Skin epidermis (tissue), 12 donors: ENCODE data around the gene POLRMT.
"Not testable (repeated sequence)": the region's sequence is repeated elsewhere in the genome, so short reads cannot be mapped to it uniquely, and the experiment has no call there.

Experiments
- H3K27ac ChIP-seq, 21 experiments: fragments of 200-600 bp; sonication (generic) in 11 of 21; one replicate each; pipeline ENCODE4 v1.5.0; 2020; ENCODE audit warnings: mild to moderate bottlenecking in 3 of 21, inconsistent platforms in 2 of 21, moderate library complexity in 2 of 21
- H3K4me3 ChIP-seq, 7 experiments: fragments of 200-600 bp; sonication (generic) in 2 of 7; one replicate each; pipeline ENCODE4 v1.5.0; 2020; ENCODE audit warnings: inconsistent platforms in 2 of 7, mild to moderate bottlenecking in 2 of 7, moderate library complexity in 1 of 7

The POLRMT gene

GRCh38 chr19:585551-586110 is 47.7 kb downstream of the POLRMT start:
- Histone ChIP-seq H3K27ac (no peak overlapping the region), H3K4me3 (no peak overlapping the region)

GRCh38 chr19:585146-585545 is 48.2 kb downstream of the POLRMT start:
- H3K27ac ChIP-seq, H3K4me3 ChIP-seq: not testable (repeated sequence)

- Histone ChIP-seq H3K4me3 (no peak overlapping the region), H3K27ac (no peak overlapping the region)
These were observed 48.9 kb downstream of the POLRMT start for GRCh38 chr19:584240-585001.

- Histone ChIP-seq H3K27ac (no peak overlapping the region), H3K4me3 (no peak overlapping the region)
These were observed 49.4 kb downstream of the POLRMT start for GRCh38 chr19:583968-584239.

- Histone ChIP-seq H3K27ac (no peak overlapping the region), H3K4me3 (no peak overlapping the region)
These were observed 50.0 kb downstream of the POLRMT start for GRCh38 chr19:583198-583967.

GRCh38 chr19:582497-583197 is 50.7 kb downstream of the POLRMT start:
- no peak overlapping the region for H3K27ac ChIP-seq

GRCh38 chr19:581399-582111 is 51.8 kb downstream of the POLRMT start:
- H3K27ac ChIP-seq: no peak overlapping the region

More at GRCh38 chr19:582497-583197, 50.7 kb downstream of the POLRMT start:
- H3K4me3 ChIP-seq: no peak overlapping the region

GRCh38 chr19:580274-580835 is 53.0 kb downstream of the POLRMT start:
- Histone ChIP-seq H3K4me3 (no peak overlapping the region), H3K27ac (no peak overlapping the region)

More at GRCh38 chr19:581399-582111, 51.8 kb downstream of the POLRMT start:
- H3K4me3 ChIP-seq: no peak overlapping the region

- no peak overlapping the region for H3K4me3 ChIP-seq
- no peak overlapping the region for H3K27ac ChIP-seq
These were observed 53.5 kb downstream of the POLRMT start for GRCh38 chr19:579842-580155.

- Histone ChIP-seq H3K4me3 (no peak overlapping the region), H3K27ac (no peak overlapping the region)
These were observed 54.1 kb downstream of the POLRMT start for GRCh38 chr19:579111-579841.

- Histone ChIP-seq H3K4me3 (no peak overlapping the region), H3K27ac (no peak overlapping the region)
These were observed 55.6 kb downstream of the POLRMT start for GRCh38 chr19:577439-578392.

GRCh38 chr19:576768-577438 is 56.4 kb downstream of the POLRMT start:
- H3K27ac ChIP-seq: no peak overlapping the region
- H3K4me3 ChIP-seq: no peak overlapping the region

- peak overlapping the region in 5 of 7 experiments; percentile 0 to 18 (median 6) for H3K4me3 ChIP-seq
- peak overlapping the region in 10 of 21 experiments; percentile 3 to 51 (median 22) for H3K27ac ChIP-seq
These were observed 57.5 kb downstream of the POLRMT start for GRCh38 chr19:575527-576506.

- H3K4me3 ChIP-seq: peak overlapping the region in 5 of 7 experiments; percentile 0 to 62 (median 13)
- H3K27ac ChIP-seq: peak overlapping the region in 8 of 21 experiments; percentile 1 to 43 (median 30)
These were observed 58.4 kb downstream of the POLRMT start for GRCh38 chr19:574658-575526.

- Histone ChIP-seq H3K4me3 (peak overlapping the region; percentile 62 to 99 (median 94)), H3K27ac (peak overlapping the region in 18 of 21 experiments; percentile 75 to 99 (median 96))
These were observed 59.9 kb downstream of the POLRMT start for GRCh38 chr19:573519-573825.
